ENCODE results near the gene PPP1R2. TPM values are rescaled to one million over a fixed set of nuclear protein-coding genes. Genes with fewer than 3 reads are reported as not detected.

PPP1R2 gene
- total RNA-seq, 1 experiment from 2014 or later = 180 TPM

GRCh38 chr3:195566797-195567196, 23.7 kb upstream of the PPP1R2 start:
- peak; percentile 53 for DNase-seq (ENCODE audit: low read depth)

GRCh38 chr3:195565716-195566115, 22.6 kb upstream of the PPP1R2 start:
- no peak for DNase-seq (ENCODE audit: low read depth)

- DNase-seq (ENCODE audit: low read depth) = no peak
Observed at GRCh38 chr3:195563317-195563716, 20.2 kb upstream of the PPP1R2 start.

DNA sequence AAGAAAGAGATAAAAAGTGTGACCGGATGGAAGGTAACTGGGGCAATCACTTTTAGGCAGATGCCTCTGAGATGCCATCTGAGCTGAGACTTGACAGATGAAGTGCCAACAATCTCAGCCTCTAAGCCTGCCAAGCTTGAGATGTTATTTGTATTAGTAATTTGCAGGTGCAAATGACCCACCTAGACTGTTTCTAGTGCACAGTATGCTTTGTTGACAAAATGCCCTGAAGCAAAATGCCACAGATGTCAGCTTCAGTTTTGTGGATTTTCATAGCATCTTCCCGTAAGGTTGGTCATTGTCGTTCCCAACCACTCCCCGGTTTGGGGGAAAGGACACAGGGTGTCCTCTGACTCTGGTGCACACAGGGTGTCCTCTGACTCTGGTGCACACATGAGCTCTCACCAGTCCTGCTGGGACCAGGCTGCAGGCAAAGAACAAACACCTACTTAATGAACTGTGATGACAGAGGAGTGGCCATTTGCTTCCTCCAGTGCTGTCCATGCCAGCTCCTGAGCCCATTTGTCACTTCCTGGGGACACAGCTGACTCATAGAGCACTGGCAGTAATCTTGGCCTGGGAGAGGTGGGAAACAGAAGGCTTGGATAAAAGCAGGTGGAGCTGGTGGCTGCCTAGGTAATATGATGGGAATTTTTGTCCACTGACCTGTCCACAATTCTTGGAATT, 16.7 kb upstream of the PPP1R2 start:
- DNase-seq (ENCODE audit: low read depth) = peak; percentile 47

- peak; percentile 64 for DNase-seq (ENCODE audit: low read depth)
Observed at GRCh38 chr3:195558602-195559001, 15.5 kb upstream of the PPP1R2 start.

GRCh38 chr3:195557322-195557721, 14.2 kb upstream of the PPP1R2 start:
- no peak for DNase-seq (ENCODE audit: low read depth)

DNA sequence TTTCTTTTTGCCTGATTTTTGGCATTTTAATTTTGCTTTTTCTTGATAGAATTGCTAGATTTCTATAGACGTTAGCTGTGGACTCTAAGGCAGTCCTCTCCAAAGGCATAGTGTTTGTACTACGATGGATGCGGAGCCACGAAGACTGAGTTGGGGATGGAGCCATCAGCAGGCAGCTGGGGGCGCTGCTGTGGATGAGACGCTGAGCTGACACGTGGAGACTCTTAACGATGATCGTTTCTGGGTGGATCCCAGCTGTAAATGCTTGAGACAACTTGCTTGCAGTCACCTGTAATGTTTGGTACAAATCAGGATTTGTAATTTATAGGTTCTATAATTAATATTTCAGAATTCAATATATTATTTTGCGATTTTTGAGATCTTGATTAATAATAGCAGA, 13.3 kb upstream of the PPP1R2 start:
- no peak for DNase-seq (ENCODE audit: low read depth)

- DNase-seq (ENCODE audit: low read depth) = no peak
Observed at GRCh38 chr3:195555110-195555509, 12.0 kb upstream of the PPP1R2 start.

GRCh38 chr3:195554458-195554857, 11.3 kb upstream of the PPP1R2 start:
- no peak for DNase-seq (ENCODE audit: low read depth)

- DNase-seq (ENCODE audit: low read depth) = no peak
Observed at GRCh38 chr3:195553268-195553667, 10.1 kb upstream of the PPP1R2 start.

DNA sequence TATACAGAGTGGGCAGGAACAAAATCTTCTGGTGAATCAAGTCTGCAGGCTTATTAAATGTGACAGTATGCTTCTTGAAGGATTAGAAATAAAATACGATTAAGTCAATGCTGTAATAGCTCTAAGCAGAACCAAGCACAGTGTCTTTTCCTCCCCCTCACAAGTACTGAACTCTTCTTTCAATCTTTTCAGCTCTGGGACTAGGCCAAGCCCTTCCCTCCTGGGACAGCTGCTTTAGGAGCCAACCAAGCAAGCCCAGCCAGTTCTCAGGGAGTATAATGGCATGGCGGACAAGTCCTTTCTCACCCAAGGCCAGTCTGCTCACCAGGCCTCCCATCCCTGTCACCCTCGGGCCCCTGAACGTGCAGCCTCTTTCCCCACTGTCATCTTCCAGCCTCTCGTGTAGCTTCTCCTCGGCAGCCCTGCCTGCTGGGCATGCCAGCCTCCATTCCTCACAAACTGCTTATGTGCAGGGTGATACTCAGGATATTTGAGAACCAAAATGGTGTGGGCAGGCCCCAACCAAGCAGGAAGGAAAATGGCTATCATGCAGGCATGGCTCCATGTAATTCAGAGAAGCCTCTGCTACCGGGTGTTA, 8.4 kb upstream of the PPP1R2 start:
- DNase-seq (ENCODE audit: low read depth) = no peak

GRCh38 chr3:195550723-195551122, 7.6 kb upstream of the PPP1R2 start:
- DNase-seq (ENCODE audit: low read depth) = no peak

DNA sequence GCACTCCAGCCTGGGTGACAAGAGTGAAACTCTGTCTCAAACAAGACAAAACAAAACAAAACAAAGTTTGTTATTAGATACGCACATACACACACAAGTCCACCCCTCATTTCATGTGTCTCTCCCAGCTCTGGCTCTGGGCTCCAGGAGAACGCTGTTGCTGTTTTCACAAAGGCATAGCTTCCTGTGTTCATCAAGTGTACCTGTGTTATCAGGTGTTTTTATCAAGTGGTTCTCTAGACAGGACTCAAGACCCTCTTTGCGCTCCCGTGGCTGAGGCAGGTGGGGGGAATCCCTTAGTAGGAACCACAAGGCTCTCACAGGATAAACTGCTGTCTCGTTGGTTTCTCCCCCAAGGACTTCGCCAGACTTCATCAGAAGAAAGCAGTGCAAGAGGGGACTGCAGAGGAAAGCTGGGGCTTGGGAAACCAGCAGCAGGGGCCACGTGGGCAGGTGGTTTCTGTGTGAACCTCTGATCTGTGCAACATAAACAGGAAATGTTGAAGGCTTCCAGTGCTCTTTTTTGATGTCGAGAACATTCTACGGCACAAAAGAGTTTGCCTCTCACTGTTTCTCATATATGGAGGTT, 6.9 kb upstream of the PPP1R2 start:
- no peak for DNase-seq (ENCODE audit: low read depth)

- DNase-seq (ENCODE audit: low read depth) = no peak
Observed at GRCh38 chr3:195548987-195549386, 5.9 kb upstream of the PPP1R2 start.

GRCh38 chr3:195548501-195548900, 5.4 kb upstream of the PPP1R2 start:
- no peak for DNase-seq (ENCODE audit: low read depth)

DNA sequence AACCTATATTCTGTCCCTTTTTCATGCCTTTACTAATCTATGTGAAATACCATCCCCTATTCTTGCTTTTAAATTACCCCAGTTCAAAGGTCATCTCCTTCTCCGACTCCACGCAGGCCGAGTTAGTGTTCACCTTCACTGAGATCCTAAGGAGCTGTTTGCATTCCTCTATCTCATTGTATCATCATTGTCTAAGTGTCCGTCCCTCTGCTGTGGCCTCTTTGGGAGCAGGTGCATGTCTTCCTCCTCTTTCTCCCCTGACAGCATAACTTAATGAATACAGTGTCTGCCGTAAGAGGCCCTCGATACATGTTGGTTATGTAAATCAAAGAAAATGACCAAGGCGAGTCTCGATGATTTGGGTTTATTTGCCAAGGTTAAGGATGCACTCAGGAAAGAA, 4.9 kb upstream of the PPP1R2 start:
- DNase-seq (ENCODE audit: low read depth) = no peak

- peak; percentile 97 for DNase-seq (ENCODE audit: low read depth)
Observed at GRCh38 chr3:195546130-195546560, 3.0 kb upstream of the PPP1R2 start.

DNA sequence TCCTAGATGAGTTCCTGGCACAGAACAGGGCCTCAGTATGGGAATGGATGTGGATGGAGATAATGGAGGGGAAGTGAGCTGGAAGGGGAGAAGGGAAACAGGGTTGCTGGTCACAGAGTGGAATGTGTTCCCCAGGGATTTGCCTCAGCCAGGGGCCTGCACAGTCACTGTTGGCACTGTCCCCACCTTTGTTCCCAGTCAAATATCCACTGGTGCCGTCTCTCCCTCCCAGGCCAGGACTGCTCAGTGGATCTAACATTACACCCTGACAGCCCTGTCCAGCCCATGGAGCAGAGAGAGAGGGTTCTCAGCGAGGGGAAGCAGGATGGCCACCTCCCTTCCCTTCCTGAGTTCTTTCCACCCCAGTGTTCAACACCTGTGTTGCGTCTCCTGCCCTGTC, 1.5 kb upstream of the PPP1R2 start:
- no peak for DNase-seq (ENCODE audit: low read depth)

GRCh38 chr3:195544230-195544536, 1.1 kb upstream of the PPP1R2 start:
- DNase-seq (ENCODE audit: low read depth) = no peak

DNA sequence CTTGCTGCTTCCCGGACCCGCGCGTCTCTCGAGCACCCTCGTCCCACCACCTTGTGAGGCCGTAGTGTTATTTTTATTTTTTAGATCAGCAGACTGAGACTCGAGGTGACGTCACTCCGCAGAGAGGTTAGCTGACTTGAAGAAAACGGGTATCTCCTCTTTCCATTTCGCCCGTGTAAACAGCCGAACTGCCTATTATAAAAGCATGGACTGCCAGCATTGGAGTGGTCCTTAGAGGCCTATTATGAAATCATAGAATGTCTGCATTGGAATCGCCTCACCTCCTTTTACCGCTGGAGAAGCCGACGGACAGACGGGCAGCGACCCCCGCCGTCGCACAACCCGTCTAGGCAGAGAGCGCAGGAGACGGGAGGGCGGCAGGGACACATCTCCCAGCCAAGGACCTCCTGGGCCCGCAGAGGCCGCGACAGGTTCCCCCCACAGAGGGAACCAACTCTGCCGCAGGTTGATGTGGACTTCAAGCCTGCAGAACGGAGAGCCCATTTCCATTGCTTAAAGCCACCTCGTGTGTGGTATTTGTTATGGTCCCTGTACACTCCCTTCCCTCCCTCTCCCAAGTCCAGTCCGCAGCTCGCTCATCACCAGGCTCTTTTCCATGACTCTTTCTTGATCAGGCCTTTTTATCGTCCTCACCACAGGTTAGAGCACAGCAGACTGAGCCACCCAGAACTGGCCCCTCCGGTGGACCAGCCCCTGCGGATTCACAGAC, 540 bp upstream of the PPP1R2 start:
- no peak for DNase-seq (ENCODE audit: low read depth)

DNA sequence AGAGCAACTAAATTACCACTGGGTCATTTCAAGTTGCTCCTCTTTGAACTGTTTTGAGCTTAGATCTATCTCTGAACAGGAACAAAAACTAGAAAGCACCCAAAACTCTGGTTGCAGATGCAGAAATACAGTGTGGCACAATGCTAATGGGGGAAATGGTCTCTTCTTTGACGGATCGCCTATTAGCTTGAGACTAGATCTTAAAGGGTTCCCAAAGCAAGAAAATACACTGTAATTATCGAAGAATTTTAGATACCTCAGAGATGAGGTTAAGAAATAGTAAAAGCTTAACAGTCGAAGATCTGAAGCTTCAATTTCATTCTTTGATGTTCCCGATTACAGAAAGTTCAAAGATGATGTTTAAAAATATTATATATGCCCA, 818 bp downstream of the PPP1R2 start:
- DNase-seq (ENCODE audit: low read depth) = no peak

GRCh38 chr3:195540511-195540910, 2.6 kb downstream of the PPP1R2 start:
- no peak for DNase-seq (ENCODE audit: low read depth)

- DNase-seq (ENCODE audit: low read depth) = no peak
Observed at GRCh38 chr3:195540027-195540426, 3.1 kb downstream of the PPP1R2 start.
